HG03196 (cell line): Measurements from ENCODE around the gene KCNMA1.

Source experiments
- ATAC-seq: cut with Tn5 transposase; IDR thresholded peaks from one replicate; pipeline ENCODE4 v1.9.1; 2021; ENCODE audit not compliant: unreplicated experiment

KCNMA1 gene

GRCh38 chr10:77201135-77202106, 436.2 kb downstream of the KCNMA1 start:
- ATAC-seq: no peak

GRCh38 chr10:77197544-77197943, 440.1 kb downstream of the KCNMA1 start:
- ATAC-seq: no peak

GRCh38 chr10:77196614-77197013, 441.0 kb downstream of the KCNMA1 start:
- ATAC-seq: no peak

- ATAC-seq: no peak
These were observed 442.5 kb downstream of the KCNMA1 start for GRCh38 chr10:77195101-77195500.

- ATAC-seq: no peak
These were observed 444.6 kb downstream of the KCNMA1 start for GRCh38 chr10:77193001-77193400.

GRCh38 chr10:77192402-77192801, 445.2 kb downstream of the KCNMA1 start:
- ATAC-seq: no peak

GRCh38 chr10:77191324-77192049, 446.1 kb downstream of the KCNMA1 start:
- ATAC-seq: no peak

- ATAC-seq: no peak
These were observed 447.3 kb downstream of the KCNMA1 start for GRCh38 chr10:77190291-77190690.

GRCh38 chr10:77189520-77189919, 448.1 kb downstream of the KCNMA1 start:
- ATAC-seq: no peak

- ATAC-seq: no peak
These were observed 448.5 kb downstream of the KCNMA1 start for GRCh38 chr10:77189075-77189474.

- ATAC-seq: no peak
These were observed 449.1 kb downstream of the KCNMA1 start for GRCh38 chr10:77188521-77188920.

- ATAC-seq: no peak
These were observed 449.6 kb downstream of the KCNMA1 start for GRCh38 chr10:77188000-77188395.

GRCh38 chr10:77187376-77187999, 450.1 kb downstream of the KCNMA1 start:
- no peak for ATAC-seq

GRCh38 chr10:77186936-77187335, 450.7 kb downstream of the KCNMA1 start:
- ATAC-seq: no peak

- no peak for ATAC-seq
These were observed 451.9 kb downstream of the KCNMA1 start for GRCh38 chr10:77185696-77186095.

- no peak for ATAC-seq
These were observed 454.8 kb downstream of the KCNMA1 start for GRCh38 chr10:77182803-77183202.

- ATAC-seq: no peak
These were observed 456.8 kb downstream of the KCNMA1 start for GRCh38 chr10:77180794-77181193.

GRCh38 chr10:77180104-77180503, 457.5 kb downstream of the KCNMA1 start:
- no peak for ATAC-seq

- no peak for ATAC-seq
These were observed 458.5 kb downstream of the KCNMA1 start for GRCh38 chr10:77179015-77179695.

GRCh38 chr10:77177589-77177988, 460.0 kb downstream of the KCNMA1 start:
- no peak for ATAC-seq

GRCh38 chr10:77177161-77177560, 460.4 kb downstream of the KCNMA1 start:
- no peak for ATAC-seq
